Smooth muscle cell of trachea (primary cell): Measurements from ENCODE around the gene BUD13. TPM values are rescaled to one million over a fixed set of nuclear protein-coding genes. Genes with fewer than 3 reads are reported as not detected.

Experiments
- total RNA-seq: library from RNA; depleted of rRNA; stranded (reverse); fragments of >200 nt; gene quantifications from 2 replicates; pipeline ENCODE4 v1.2.1, GENCODE V29; 2014

Gene BUD13
- total RNA-seq: 10.1 and 11.9 TPM in 2 replicates

GRCh38 chr11:116772443-116773202, at the start of gene BUD13:
TSS of gene BUD13 (minus strand) at chr11:116772987. CDS start at chr11:116772964, 23 bp downstream.

DNA sequence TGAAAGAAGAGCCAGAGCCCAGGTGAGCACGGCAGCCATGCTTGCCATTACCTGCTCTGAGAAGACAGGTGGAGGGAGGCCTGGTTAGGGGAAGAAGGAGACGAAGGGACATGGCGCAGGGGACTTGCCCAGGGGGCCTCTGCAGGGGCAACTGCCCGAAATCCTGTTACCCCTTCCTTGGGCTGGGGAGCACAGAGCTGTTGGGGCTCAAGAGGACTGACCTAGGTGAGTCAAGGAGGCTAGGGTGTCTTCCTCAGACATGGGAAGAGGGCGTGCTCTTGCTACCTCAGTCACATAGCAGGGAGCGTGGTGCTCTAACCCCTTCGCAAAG, 19.0 kb upstream of the BUD13 start, which contains the start of gene APOA5:
Gene APOA5 (minus strand): TSS at position 67 of the 331 bp plus-strand sequence. CDS start 19 bp downstream, at position 48.

DNA sequence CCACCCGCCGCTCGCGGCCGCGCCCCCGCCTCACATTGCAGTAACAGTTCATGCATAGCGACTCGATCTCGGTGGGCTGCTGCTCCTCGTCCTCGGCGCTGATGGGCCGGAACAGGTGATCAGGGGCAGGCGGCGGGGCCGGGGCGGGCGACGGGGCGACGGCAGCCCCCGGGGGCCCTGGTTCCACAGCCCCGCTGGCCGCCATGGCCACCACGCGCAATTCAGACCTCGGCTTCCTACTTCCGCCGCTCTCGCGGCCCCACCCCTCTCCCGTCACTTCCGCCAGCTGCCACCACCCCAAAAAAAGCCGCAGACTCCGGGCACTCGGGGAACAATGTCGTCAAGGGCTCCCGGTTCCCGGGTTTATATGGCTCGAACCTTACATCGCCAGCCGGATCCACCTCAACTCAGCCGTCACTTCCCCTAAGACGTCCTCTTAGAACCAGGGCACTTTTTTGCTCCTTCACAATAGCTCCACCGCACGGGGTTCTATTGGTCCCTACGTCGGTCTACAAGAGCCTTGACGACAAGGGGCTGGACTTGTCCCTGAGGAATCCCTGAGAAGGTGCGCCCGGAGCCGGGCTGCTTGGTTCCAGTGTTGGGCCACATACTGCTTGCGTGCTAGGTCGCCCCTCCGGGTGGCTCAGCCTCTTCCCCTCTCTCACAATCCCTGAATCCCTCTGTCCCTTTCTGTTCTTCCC, 15.1 kb upstream of the BUD13 start, which contains the start of gene ZPR1:
Gene ZPR1 (minus strand): TSS at position 238 of the 701 bp plus-strand sequence. CDS start 33 bp downstream, at position 205.

Other genes starting within 250 kb of the BUD13 start
- 29.7 and 30.8 TPM in 2 replicates for gene ZPR1, start 15.0 kb upstream of the BUD13 start, total RNA-seq
- not detected in 2 replicates for gene APOA5, start 18.9 kb upstream of the BUD13 start, total RNA-seq
- gene APOA4, start 50.3 kb upstream of the BUD13 start, total RNA-seq: not detected in 2 replicates
- not detected in 2 replicates for gene APOC3, start 56.9 kb upstream of the BUD13 start, total RNA-seq
- gene APOA1, start 64.6 kb upstream of the BUD13 start, total RNA-seq: 0.33 TPM in 1 of 2 replicates, not detected in the other